Smooth muscle cell (in vitro differentiated cells): ENCODE measurements around the gene UBD. TPM values are rescaled to one million over a fixed set of nuclear protein-coding genes. Genes with fewer than 3 reads are reported as not detected.

Experiments
- DNase-seq: peaks from one replicate; lab custom pipeline; 2025; ENCODE audit not compliant: unreplicated experiment; lab: John Stamatoyannopoulos, UW
- H2AFZ ChIP-seq: fragments of 200-600 bp; sonication (generic); 2 replicates; pipeline ENCODE4 v1.6.0; 2016; ENCODE audit warnings: antibody characterized with exemption, low read depth, mild to moderate bottlenecking
- H3F3A ChIP-seq: fragments of 200-600 bp; sonication (generic); 2 replicates; pipeline ENCODE4 v1.6.0; 2017; ENCODE audit warnings: antibody characterized with exemption, low read depth
- H3K27ac ChIP-seq: fragments of 200-600 bp; sonication (generic); 2 replicates; pipeline ENCODE4 v1.5.1; 2016; ENCODE audit warnings: low read depth, mild to moderate bottlenecking
- H3K27me3 ChIP-seq: fragments of 200-600 bp; sonication (generic); 2 replicates; pipeline ENCODE4 v1.6.1; 2016; ENCODE audit warnings: low read depth, mild to moderate bottlenecking
- H3K36me3 ChIP-seq: fragments of 200-600 bp; sonication (generic); 2 replicates; pipeline ENCODE4 v1.5.1; 2016; ENCODE audit warnings: low read depth
- H3K4me1 ChIP-seq: fragments of 200-600 bp; sonication (generic); 2 replicates; pipeline ENCODE4 v1.5.1; 2016; ENCODE audit warnings: low read depth
- H3K4me2 ChIP-seq: fragments of 200-600 bp; sonication (generic); 2 replicates; pipeline ENCODE4 v1.6.0; 2016; ENCODE audit warnings: mild to moderate bottlenecking
- H3K4me3 ChIP-seq: fragments of 200-600 bp; sonication (generic); 2 replicates; pipeline ENCODE4 v1.5.1; 2016; ENCODE audit warnings: mild to moderate bottlenecking
- H3K79me2 ChIP-seq: fragments of 200-600 bp; sonication (generic); 2 replicates; pipeline ENCODE4 v1.6.0; 2016; ENCODE audit warnings: low read depth, mild to moderate bottlenecking
- H3K9ac ChIP-seq: fragments of 200-600 bp; sonication (generic); 2 replicates; pipeline ENCODE4 v1.6.0; 2016; ENCODE audit warnings: low read depth
- H3K9me3 ChIP-seq: fragments of 200-600 bp; sonication (generic); replicated peaks from 2 replicates; pipeline ENCODE4 v1.5.1; 2016; ENCODE audit warnings: low read depth
- H4K20me1 ChIP-seq: fragments of 200-600 bp; sonication (generic); 2 replicates; pipeline ENCODE4 v1.6.0; 2016; ENCODE audit warnings: low read depth
- CTCF ChIP-seq: fragments of 200-600 bp; sonication (generic); IDR thresholded peaks from 2 replicates; pipeline ENCODE4 v1.5.1; 2017; ENCODE audit warnings: borderline replicate concordance, mild to moderate bottlenecking, antibody characterized with exemption; ENCODE audit not compliant: insufficient read depth, poor library complexity, severe bottlenecking
- WGBS: methylation state at CpG from one replicate; pipeline ENCODE4 v1.1.7; 2016; ENCODE audit warnings: low lambda C conversion rate; 5-methylcytosine and 5-hydroxymethylcytosine counted together
- polyA plus RNA-seq: library from polyadenylated mRNA; unstranded; fragments of >200 nt; fragmentation: Nextera tagmentation; extraction: Ambion mirVana; gene quantifications from 2 replicates; pipeline ENCODE4 v1.2.1, GENCODE V29; 2016
- total RNA-seq: library from RNA; depleted of rRNA; stranded (reverse); fragments of >200 nt; gene quantifications from 2 replicates; pipeline ENCODE4 v1.2.3, GENCODE V29; 2014

The UBD gene
- total and polyA plus RNA-seq, 2 experiments from 2014 or later, result 0.38 TPM; not detected in 1

- DNase-seq, result no peak
- Histone ChIP-seq H2AFZ (no peak overlapping the region), H3K4me3 (no peak overlapping the region), H3K36me3 (no peaks in the 10 kb centered on the region), H3K9ac (no peak overlapping the region), H3K4me1 (no peaks in the 10 kb centered on the region), H4K20me1 (no peaks in the 10 kb centered on the region), H3K4me2 (peak overlapping the region; percentile 32), H3K79me2 (no peaks in the 10 kb centered on the region), H3F3A (peaks cover 7% of the 10 kb centered on the region), H3K27me3 (no peaks in the 10 kb centered on the region), H3K9me3 (no peaks in the 10 kb centered on the region), H3K27ac (no peak overlapping the region)
- TF ChIP-seq CTCF, result no peak
- WGBS, result 53% methylated on average over 4 of the region's 4 CpGs
Measured at GRCh38 chr6:29593199-29593855, 33.8 kb upstream of the UBD start.

- H3K9me3 ChIP-seq, result no peaks in the 10 kb centered on the region
- H3K79me2 ChIP-seq, result no peaks in the 10 kb centered on the region
- H3K4me3 ChIP-seq, result no peak overlapping the region
- H3F3A ChIP-seq, result peaks cover 7% of the 10 kb centered on the region
- no peak overlapping the region for H2AFZ ChIP-seq
- WGBS, result 94% methylated on average over 2 of the region's 2 CpGs
- no peak for TF ChIP-seq CTCF
- no peak overlapping the region for H3K27ac ChIP-seq
- H3K36me3 ChIP-seq, result no peaks in the 10 kb centered on the region
- no peak overlapping the region for H3K9ac ChIP-seq
- H3K4me2 ChIP-seq, result no peak overlapping the region
- no peak for DNase-seq
- no peaks in the 10 kb centered on the region for H3K27me3 ChIP-seq
- H3K4me1 ChIP-seq, result no peaks in the 10 kb centered on the region
- no peaks in the 10 kb centered on the region for H4K20me1 ChIP-seq
Measured at GRCh38 chr6:29591677-29592076, 32.1 kb upstream of the UBD start.

- WGBS, result 93% methylated on average over 4 of the region's 4 CpGs
- Histone ChIP-seq H3K27ac (no peak overlapping the region), H3K4me2 (no peak overlapping the region), H3K9me3 (no peaks in the 10 kb centered on the region), H3K27me3 (no peaks in the 10 kb centered on the region), H3K4me1 (no peaks in the 10 kb centered on the region), H3K9ac (no peak overlapping the region), H2AFZ (no peak overlapping the region), H3F3A (peaks cover 7% of the 10 kb centered on the region), H3K36me3 (no peaks in the 10 kb centered on the region), H4K20me1 (no peaks in the 10 kb centered on the region), H3K79me2 (no peaks in the 10 kb centered on the region), H3K4me3 (no peak overlapping the region)
- TF ChIP-seq CTCF, result no peak
- DNase-seq, result no peak
Measured at GRCh38 chr6:29590218-29590808, 30.8 kb upstream of the UBD start.
